Left forelimb (tissue), 1 donor: Measurements from ENCODE around the gene USP34.
A peak's percentile ranks its signal among the peaks of the same experiment; 100 is the strongest.
"Not testable (repeated sequence)": the region's sequence is repeated elsewhere in the genome, so short reads cannot be mapped to it uniquely, and the experiment has no call there.

Experiments used
- DNase-seq: peaks from one replicate; pipeline ENCODE4 v3.0.0-alpha.2; 2018; ENCODE audit warnings: low spot score

USP34 gene

DNA sequence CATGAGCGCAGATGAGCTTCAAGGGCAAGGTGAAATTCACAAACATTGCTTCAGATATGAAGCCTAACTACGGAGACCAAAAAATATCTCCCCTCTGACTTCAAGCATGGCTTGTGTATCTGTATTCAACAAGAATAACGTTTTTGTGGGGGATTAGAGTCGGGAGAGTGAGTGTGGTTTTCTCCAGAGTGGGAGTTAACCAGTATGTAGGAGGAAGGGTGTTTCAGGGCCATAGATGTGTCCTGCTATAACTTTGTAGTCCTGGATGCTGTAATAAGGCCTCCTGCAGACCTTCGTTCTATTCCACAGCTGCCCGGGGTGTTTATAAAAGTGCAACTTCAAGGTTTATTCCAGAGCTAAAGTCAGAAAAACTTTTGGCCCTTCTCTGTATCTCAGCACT is 321.8 kb downstream of the USP34 start:
- no peak for DNase-seq

DNA sequence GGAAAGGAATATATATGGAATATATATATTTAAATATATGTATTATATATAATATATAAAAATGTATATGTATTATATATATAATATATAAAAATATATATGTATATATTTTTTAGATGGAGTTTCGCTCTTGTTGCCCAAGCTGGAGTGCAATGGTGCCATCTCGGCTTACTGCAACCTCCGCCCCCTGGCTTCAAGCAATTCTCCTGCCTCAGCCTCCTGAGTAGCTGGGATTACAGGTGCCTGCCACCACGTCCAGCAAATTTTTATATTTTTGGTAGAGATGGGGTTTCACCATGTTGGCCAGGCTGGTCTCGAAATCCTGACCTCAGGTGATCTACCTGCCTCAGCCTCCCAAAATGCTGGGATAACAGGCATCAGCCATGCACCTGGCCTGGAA is 322.8 kb downstream of the USP34 start:
- not testable (repeated sequence) for DNase-seq

DNA sequence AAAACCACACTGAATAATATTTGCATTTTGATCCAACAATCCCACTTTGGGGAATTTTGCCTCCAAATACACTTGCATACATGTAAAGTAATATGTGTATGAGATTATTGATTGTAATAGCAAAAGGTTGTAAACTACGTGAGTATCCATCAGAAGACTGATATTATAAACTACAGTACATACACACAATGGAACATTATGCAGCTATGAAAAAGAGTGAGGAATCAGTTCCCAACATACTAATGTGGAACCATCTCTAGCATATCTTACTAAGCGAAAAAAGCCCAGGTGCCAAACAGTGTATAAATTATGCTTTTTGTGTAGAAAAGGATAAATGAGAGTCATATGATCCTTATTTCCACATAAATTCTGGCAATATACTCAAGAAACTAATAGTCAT is 324.9 kb downstream of the USP34 start:
- DNase-seq = no peak

DNA sequence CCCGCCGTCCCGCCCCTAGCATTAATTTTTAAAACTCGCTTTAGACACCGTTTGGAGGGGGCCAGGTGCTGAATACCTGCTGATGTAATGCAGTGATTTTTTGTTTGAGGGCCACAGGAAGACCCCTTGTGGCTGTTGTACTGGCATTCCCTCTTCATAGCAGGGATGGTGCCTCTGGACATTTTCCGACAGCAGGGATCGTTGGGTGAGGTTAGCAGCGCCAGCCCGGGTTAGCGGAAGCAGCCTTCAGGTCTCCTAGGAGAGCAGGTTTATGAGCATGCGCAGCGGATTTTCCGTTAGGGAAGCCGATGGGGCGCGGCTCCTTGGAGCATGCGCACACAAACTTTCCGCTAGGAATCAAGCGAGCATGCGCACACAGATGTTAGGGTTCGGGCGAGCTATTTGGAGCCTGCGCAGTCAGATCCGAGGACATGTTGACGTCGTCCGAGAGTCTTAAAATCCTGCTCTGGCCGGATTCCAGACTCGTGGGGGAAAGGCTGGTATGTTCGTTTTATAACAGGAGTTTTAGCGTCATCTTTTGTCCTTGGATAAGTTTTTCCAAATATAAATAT is 326.1 kb downstream of the USP34 start:
- DNase-seq = peak; percentile 95

DNA sequence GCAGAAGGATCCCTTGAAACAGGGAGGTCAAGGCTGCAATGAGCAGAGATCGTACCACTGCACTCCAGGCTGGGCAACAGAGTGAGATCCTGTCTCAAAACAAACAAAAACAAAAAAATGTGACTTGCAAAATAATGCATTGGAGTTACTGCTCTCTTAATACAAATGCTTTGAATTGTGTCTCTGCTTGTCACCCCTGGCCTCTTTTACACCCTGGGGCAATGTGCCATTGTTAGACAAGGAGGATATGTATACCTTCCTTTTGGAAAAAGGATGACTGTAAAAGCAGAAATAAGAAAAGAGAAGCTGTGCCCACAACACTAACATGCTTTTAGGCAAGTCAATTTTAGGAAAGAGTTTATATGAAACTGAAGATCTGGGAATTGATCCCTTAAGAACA is 329.7 kb downstream of the USP34 start:
- no peak for DNase-seq

DNA sequence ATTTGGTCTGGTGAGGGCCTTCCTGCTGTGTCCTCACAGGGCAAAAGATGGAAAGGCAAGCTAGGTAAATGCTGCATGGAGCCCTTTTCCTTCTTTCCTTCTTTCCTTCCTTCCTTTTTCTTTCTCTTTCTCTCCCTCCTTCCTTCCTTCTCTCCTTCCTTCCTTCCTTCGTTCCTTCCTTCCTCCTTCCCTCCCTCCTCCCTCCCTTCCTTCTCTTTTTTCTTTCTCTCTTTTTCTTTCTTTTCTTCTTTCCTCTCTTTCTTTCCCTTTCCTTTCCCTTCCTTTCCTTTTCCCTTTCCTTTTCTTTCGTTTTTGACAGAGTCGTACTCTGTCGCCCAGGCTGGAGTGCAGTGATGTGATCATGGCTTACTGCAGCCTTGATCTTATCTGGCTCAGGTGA is 332.0 kb downstream of the USP34 start:
- DNase-seq = no peak
